SU-DHL-6 (cell line): Measurements from ENCODE around the gene PHPT1.

Source experiments
- H2AFZ ChIP-seq: fragments of 200-600 bp; sonication (generic); 2 replicates; pipeline ENCODE4 v1.6.1; 2014; ENCODE audit warnings: low read depth, mild to moderate bottlenecking, moderate library complexity, mixed read lengths, antibody characterized with exemption, low read length; ENCODE audit not compliant: severe bottlenecking
- H3F3A ChIP-seq: fragments of 200-600 bp; shearing (Covaris generic); 2 replicates; pipeline ENCODE4 v1.6.0; 2016; ENCODE audit warnings: antibody characterized with exemption, mild to moderate bottlenecking; ENCODE audit not compliant: insufficient read depth
- H3K27ac ChIP-seq: fragments of 200-600 bp; sonication (generic); 2 replicates; pipeline ENCODE4 v1.5.1; 2016; ENCODE audit warnings: low read depth, mild to moderate bottlenecking, low read length, moderate library complexity, mixed read lengths
- H3K27me3 ChIP-seq: fragments of 200-600 bp; sonication (generic), shearing (Covaris generic); 2 replicates; pipeline ENCODE4 v1.6.0; 2014; ENCODE audit warnings: mild to moderate bottlenecking, low read length
- H3K36me3 ChIP-seq: fragments of 200-600 bp; sonication (generic); 2 replicates; pipeline ENCODE4 v1.6.1; 2014; ENCODE audit warnings: mild to moderate bottlenecking, low read length, mixed read lengths
- H3K4me2 ChIP-seq: fragments of 300-600, 200-600 bp; shearing (Covaris generic), sonication (generic); 2 replicates; pipeline ENCODE4 v1.6.0; 2014; ENCODE audit warnings: low read length, low read depth, mild to moderate bottlenecking; ENCODE audit not compliant: poor library complexity, severe bottlenecking
- H3K4me3 ChIP-seq: fragments of 200-600 bp; sonication (generic); 2 replicates; pipeline ENCODE4 v1.5.1; 2014; ENCODE audit warnings: antibody characterized with exemption, low read length, mild to moderate bottlenecking, mixed read lengths; ENCODE audit not compliant: insufficient read depth, poor library complexity, severe bottlenecking
- H3K79me2 ChIP-seq: fragments of 200-600 bp; sonication (generic); 2 replicates; pipeline ENCODE4 v1.6.1; 2014; ENCODE audit warnings: mild to moderate bottlenecking, low read length, moderate library complexity; ENCODE audit not compliant: insufficient read depth
- H3K9ac ChIP-seq: fragments of 200-600 bp; sonication (generic); 2 replicates; pipeline ENCODE4 v1.7.0; 2014; ENCODE audit warnings: mild to moderate bottlenecking, low read length
- H3K9me2 ChIP-seq: fragments of 200-600 bp; sonication (generic); replicated peaks from 2 replicates; pipeline ENCODE4 v1.6.1; 2014; ENCODE audit warnings: low read length; ENCODE audit not compliant: insufficient read depth
- H3K9me3 ChIP-seq: fragments of 200-600 bp; sonication (generic); 2 replicates; pipeline ENCODE4 v1.6.1; 2014; ENCODE audit warnings: low read length, mixed read lengths; ENCODE audit not compliant: insufficient read depth
- H4K20me1 ChIP-seq: fragments of 200-600 bp; sonication (generic); 2 replicates; pipeline ENCODE4 v1.6.1; 2014; ENCODE audit warnings: low read depth, mild to moderate bottlenecking, antibody characterized with exemption, low read length, moderate library complexity, mixed read lengths
- CTCF ChIP-seq: fragments of 200-600 bp; sonication (generic); IDR thresholded peaks from one replicate; pipeline ENCODE4 v1.5.1; 2017; ENCODE audit warnings: antibody characterized with exemption, mild to moderate bottlenecking, low read length, moderate library complexity; ENCODE audit not compliant: insufficient read depth, poor library complexity, severe bottlenecking
- EZH2phosphoT487 ChIP-seq: fragments of 200-600 bp; sonication (generic), shearing (Covaris generic); conservative IDR thresholded peaks from 2 replicates; pipeline ENCODE4 v1.6.1; 2018; ENCODE audit warnings: mild to moderate bottlenecking, antibody characterized with exemption, low read length, moderate library complexity, mixed read lengths

The PHPT1 gene

GRCh38 chr9:136860529-136860928, 11.3 kb downstream of the PHPT1 start:
- no peak overlapping the region for H3K27ac ChIP-seq
- H2AFZ ChIP-seq: no peak overlapping the region
- TF ChIP-seq EZH2phosphoT487 (no peak), CTCF (no peak)
- no peaks in the 10 kb centered on the region for H3K36me3 ChIP-seq
- H3K4me2 ChIP-seq: no peak overlapping the region
- H4K20me1 ChIP-seq: no peaks in the 10 kb centered on the region
- no peaks in the 10 kb centered on the region for H3K9me2 ChIP-seq
- H3K27me3 ChIP-seq: no peaks in the 10 kb centered on the region
- no peak overlapping the region for H3K4me3 ChIP-seq
- no peak overlapping the region for H3K9ac ChIP-seq
- H3K79me2 ChIP-seq: peaks cover 7% of the 10 kb centered on the region; the same call in 1 of the 2 replicates
- no peaks in the 10 kb centered on the region for H3K9me3 ChIP-seq
- no peaks in the 10 kb centered on the region for H3F3A ChIP-seq

- H3K79me2 ChIP-seq: peaks cover 11% of the 10 kb centered on the region; the same call in 1 of the 2 replicates
- H3K36me3 ChIP-seq: no peaks in the 10 kb centered on the region
- no peak overlapping the region for H3K4me2 ChIP-seq
- no peak overlapping the region for H3K9ac ChIP-seq
- H3K4me3 ChIP-seq: no peak overlapping the region
- no peaks in the 10 kb centered on the region for H3K9me3 ChIP-seq
- no peaks in the 10 kb centered on the region for H3K9me2 ChIP-seq
- no peak overlapping the region for H3K27ac ChIP-seq
- H3K27me3 ChIP-seq: no peaks in the 10 kb centered on the region
- no peak for TF ChIP-seq EZH2phosphoT487
- no peaks in the 10 kb centered on the region for H4K20me1 ChIP-seq
- H2AFZ ChIP-seq: no peak overlapping the region
- H3F3A ChIP-seq: no peaks in the 10 kb centered on the region
Measured at GRCh38 chr9:136860933-136861873, 12.0 kb downstream of the PHPT1 start.

- Histone ChIP-seq H3F3A (no peaks in the 10 kb centered on the region), H3K36me3 (no peaks in the 10 kb centered on the region), H3K9me3 (no peaks in the 10 kb centered on the region), H3K9ac (no peak overlapping the region), H3K9me2 (no peaks in the 10 kb centered on the region), H3K79me2 (peaks cover 11% of the 10 kb centered on the region; the same call in 1 of the 2 replicates), H3K4me3 (no peak overlapping the region), H2AFZ (no peak overlapping the region), H3K27ac (no peak overlapping the region), H3K27me3 (no peaks in the 10 kb centered on the region), H4K20me1 (no peaks in the 10 kb centered on the region), H3K4me2 (no peak overlapping the region)
- TF ChIP-seq CTCF (no peak), EZH2phosphoT487 (no peak)
Measured at GRCh38 chr9:136861874-136862457, 12.8 kb downstream of the PHPT1 start.
